SK-N-SH treated with all-trans-retinoic acid at 6 μM for 48 hours (cell line): Measurements from ENCODE around the gene SLC35G2.

Source experiments
- ATAC-seq: fragments of 200-7000 bp; cut with Tn5 transposase; 3 replicates; pipeline ENCODE4 v1.9.1; 2020; ENCODE audit warnings: mild to moderate bottlenecking, moderate library complexity
- ARNTL ChIP-seq: fragments of 450-650 bp; formaldehyde crosslinking; IDR thresholded peaks from 2 replicates; pipeline ENCODE4 v1.5.0; 2020; ENCODE audit warnings: low read depth, mild to moderate bottlenecking, moderate library complexity, borderline replicate concordance
- BACH2 ChIP-seq: fragments of 250-450 bp; sonication (Bioruptor Pico); IDR thresholded peaks from 2 replicates; pipeline ENCODE4 v1.9.0; 2021; ENCODE audit warnings: mild to moderate bottlenecking, borderline replicate concordance
- CREB5 ChIP-seq: fragments of 250-450 bp; sonication (Bioruptor Pico); IDR thresholded peaks from 2 replicates; pipeline ENCODE4 v1.5.1; 2020; ENCODE audit warnings: low read depth, mild to moderate bottlenecking, moderate library complexity
- CSDC2 ChIP-seq: fragments of 250-450 bp; sonication (Bioruptor Pico); IDR thresholded peaks from 2 replicates; pipeline ENCODE4 v1.5.0; 2020; ENCODE audit warnings: mild to moderate bottlenecking, moderate library complexity
- CSRNP3 ChIP-seq: fragments of 250-450 bp; sonication (Bioruptor Pico); IDR thresholded peaks from 2 replicates; pipeline ENCODE4 v1.5.1; 2021; ENCODE audit warnings: mild to moderate bottlenecking, moderate library complexity
- ESRRG ChIP-seq: fragments of 250-450 bp; sonication (Bioruptor Pico); IDR thresholded peaks from 2 replicates; pipeline ENCODE4 v1.6.1; 2021; ENCODE audit warnings: mild to moderate bottlenecking
- ISL1 ChIP-seq: fragments of 250-450 bp; sonication (Bioruptor Pico); IDR thresholded peaks from 2 replicates; pipeline ENCODE4 v2.1.2; 2022; ENCODE audit warnings: mild to moderate bottlenecking, moderate library complexity
- OSR1 ChIP-seq: fragments of 250-450 bp; sonication (Bioruptor Pico); IDR thresholded peaks from 2 replicates; pipeline ENCODE4 v1.8.0; 2022; ENCODE audit warnings: moderate library complexity, mild to moderate bottlenecking, inconsistent platforms
- PATZ1 ChIP-seq: fragments of 250-450 bp; sonication (Bioruptor Pico); IDR thresholded peaks from 2 replicates; pipeline ENCODE4 v1.8.0; 2020; ENCODE audit warnings: mild to moderate bottlenecking, moderate library complexity, borderline replicate concordance
- POU6F1 ChIP-seq: fragments of 250-450 bp; sonication (Bioruptor Pico); IDR thresholded peaks from 2 replicates; pipeline ENCODE4 v1.8.0; 2021; ENCODE audit warnings: low read depth, mild to moderate bottlenecking, moderate library complexity, borderline replicate concordance
- PPARA ChIP-seq: fragments of 250-450 bp; sonication (Bioruptor Pico); IDR thresholded peaks from 2 replicates; pipeline ENCODE4 v1.5.0; 2020; ENCODE audit warnings: mild to moderate bottlenecking, borderline replicate concordance
- RARB ChIP-seq: fragments of 250-450 bp; sonication (Bioruptor Pico); IDR thresholded peaks from 2 replicates; pipeline ENCODE4 v1.8.0; 2021; ENCODE audit warnings: mild to moderate bottlenecking, moderate library complexity
- SNAI2 ChIP-seq: fragments of 250-450 bp; sonication (Bioruptor Pico); IDR thresholded peaks from 2 replicates; pipeline ENCODE4 v1.5.0; 2020; ENCODE audit warnings: mild to moderate bottlenecking, moderate library complexity
- TCF4 ChIP-seq: fragments of 250-450 bp; sonication (Bioruptor Pico); IDR thresholded peaks from 2 replicates; pipeline ENCODE4 v1.8.0; 2021; ENCODE audit warnings: mild to moderate bottlenecking, moderate library complexity, borderline replicate concordance
- TOX ChIP-seq: fragments of 250-450 bp; sonication (Bioruptor Pico); IDR thresholded peaks from 2 replicates; pipeline ENCODE4 v1.8.0; 2021; ENCODE audit warnings: mild to moderate bottlenecking, moderate library complexity, borderline replicate concordance
- TSHZ2 ChIP-seq: fragments of 250-450 bp; sonication (Bioruptor Pico); IDR thresholded peaks from 2 replicates; pipeline ENCODE4 v1.5.0; 2020; ENCODE audit warnings: mild to moderate bottlenecking, moderate library complexity
- ZC3H10 ChIP-seq: fragments of 250-450 bp; sonication (Bioruptor Pico); IDR thresholded peaks from 2 replicates; pipeline ENCODE4 v1.5.1; 2021; ENCODE audit warnings: mild to moderate bottlenecking, moderate library complexity
- ZFP3 ChIP-seq: fragments of 250-450 bp; sonication (Bioruptor Pico); IDR thresholded peaks from 2 replicates; pipeline ENCODE4 v1.5.0; 2020; ENCODE audit warnings: mild to moderate bottlenecking, moderate library complexity
- ZNF565 ChIP-seq: fragments of 450-650 bp; formaldehyde crosslinking; conservative IDR thresholded peaks from 2 replicates; pipeline ENCODE4 v1.5.0; 2020; ENCODE audit warnings: low read depth, mild to moderate bottlenecking, moderate library complexity
- ZNF70 ChIP-seq: fragments of 450-650 bp; formaldehyde crosslinking; IDR thresholded peaks from 2 replicates; pipeline ENCODE4 v1.5.0; 2020; ENCODE audit warnings: mild to moderate bottlenecking, moderate library complexity
- ZNF8 ChIP-seq: fragments of 450-650 bp; formaldehyde crosslinking; IDR thresholded peaks from 2 replicates; pipeline ENCODE4 v1.5.0; 2020; ENCODE audit warnings: mild to moderate bottlenecking, moderate library complexity

The SLC35G2 gene

GRCh38 chr3:136818769-136819391, at the start of gene SLC35G2:
Gene SLC35G2, plus strand, starts transcription at chr3:136819126. Its CDS starts 35,335 bp downstream, at chr3:136854461.
- TF ChIP-seq ZNF70 (CRISPR knock-in tag) (0 out of 2 replicates have a peak, but pooled peaks have one; percentile 16), CSRNP3 (no peak), ZC3H10 (CRISPR knock-in tag) (no peak)
- peak; percentile 80 for ATAC-seq

- ATAC-seq: peak; percentile 89
- TF ChIP-seq TCF4 (no peak), ZNF8 (CRISPR knock-in tag) (no peak), SNAI2 (no peak), CSRNP3 (no peak), ZFP3 (CRISPR knock-in tag) (no peak), ARNTL (no peak), TOX (no peak), OSR1 (CRISPR knock-in tag) (no peak), BACH2 (CRISPR knock-in tag) (no peak), TSHZ2 (no peak), PPARA (CRISPR knock-in tag) (no peak), ISL1 (CRISPR knock-in tag) (no peak), CSDC2 (CRISPR knock-in tag) (no peak), ESRRG (CRISPR knock-in tag) (no peak), RARB (CRISPR knock-in tag) (no peak), ZNF565 (CRISPR knock-in tag) (no peak)
Observed at GRCh38 chr3:136772709-136773108, 46.2 kb upstream of the SLC35G2 start.

GRCh38 chr3:136778865-136779264, 40.1 kb upstream of the SLC35G2 start:
- peak; percentile 77 for ATAC-seq
- TF ChIP-seq ZNF565 (CRISPR knock-in tag) (no peak), CSDC2 (CRISPR knock-in tag) (no peak), CSRNP3 (no peak), ISL1 (CRISPR knock-in tag) (0 out of 2 replicates have a peak, but pooled peaks have one; percentile 31), TCF4 (no peak), ZC3H10 (CRISPR knock-in tag) (no peak), ZNF70 (CRISPR knock-in tag) (no peak), CREB5 (no peak)

- ATAC-seq: no peak
- TF ChIP-seq POU6F1 (CRISPR knock-in tag) (no peak), ESRRG (CRISPR knock-in tag) (no peak), CREB5 (no peak), ARNTL (no peak), BACH2 (CRISPR knock-in tag) (no peak), PATZ1 (no peak)
Observed at GRCh38 chr3:136780741-136781140, 38.2 kb upstream of the SLC35G2 start.
